Mesothelial cell of epicardium (in vitro differentiated cells): ENCODE results near the gene CPEB2. TPM values are rescaled to one million over a fixed set of nuclear protein-coding genes. Genes with fewer than 3 reads are reported as not detected.
"Not testable (repeated sequence)": the region's sequence is repeated elsewhere in the genome, so short reads cannot be mapped to it uniquely, and the experiment has no call there.

Experiments
- DNase-seq, 2 experiments: peaks; one replicate each; pipeline ENCODE4 v3.0.0; 2021; ENCODE audit warnings: low spot score in 2 of 2; ENCODE audit not compliant: unreplicated experiment in 2 of 2
- H3K27ac Mint-ChIP-seq: 2 replicates; pipeline ENCODE4 v1.8.0; 2021; ENCODE audit warnings: mixed read lengths
- H3K27me3 Mint-ChIP-seq: 2 replicates; pipeline ENCODE4 v1.8.0; 2021; ENCODE audit warnings: low read depth, mixed read lengths
- H3K36me3 Mint-ChIP-seq: 2 replicates; pipeline ENCODE4 v1.8.0; 2021; ENCODE audit warnings: mixed read lengths
- H3K4me1 Mint-ChIP-seq: 2 replicates; pipeline ENCODE4 v1.8.0; 2021; ENCODE audit warnings: mixed read lengths
- H3K4me3 Mint-ChIP-seq: 2 replicates; pipeline ENCODE4 v1.8.0; 2021; ENCODE audit warnings: mild to moderate bottlenecking, moderate library complexity, mixed read lengths
- H3K9me3 Mint-ChIP-seq: 2 replicates; pipeline ENCODE4 v1.8.0; 2021; ENCODE audit warnings: mixed read lengths
- total RNA-seq: library from RNA; stranded (reverse); gene quantifications from 3 replicates; pipeline ENCODE4 v1.2.1, GENCODE V29; 2021
- TF ChIP-seq, protein P1 (sequence below): fragments of 200-600 bp; sonication (generic); IDR thresholded peaks from one replicate; pipeline ENCODE4 v1.5.0; 2021; ENCODE audit warnings: antibody characterized with exemption; ENCODE audit not compliant: unreplicated experiment

CPEB2 gene
- total RNA-seq, 1 donor from 2014 or later: 4.1 TPM

DNA sequence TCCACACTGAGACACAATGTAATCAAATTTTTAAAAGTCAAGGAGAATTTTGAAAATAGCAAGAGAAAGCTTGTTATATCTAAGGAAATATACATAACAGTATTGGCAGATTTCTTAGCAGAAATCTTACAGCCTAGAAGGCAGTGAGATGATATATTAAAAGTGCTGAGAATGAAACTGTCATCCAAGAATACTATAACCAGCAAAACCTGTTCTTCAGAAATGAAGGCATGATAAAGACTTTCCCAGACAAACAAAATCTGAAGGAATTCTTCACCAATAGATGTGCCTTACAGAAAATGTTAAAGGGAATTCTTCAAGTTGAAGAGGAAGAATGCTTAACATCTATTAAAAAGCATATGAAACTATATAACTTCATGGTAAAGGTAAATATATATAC is 73.6 kb downstream of the CPEB2 start:
- peaks cover 43% of the 10 kb centered on the region for H3K9me3 Mint-ChIP-seq
- no peak overlapping the region for H3K4me3 Mint-ChIP-seq
- DNase-seq: no peak
- TF ChIP-seq, protein P1, sequence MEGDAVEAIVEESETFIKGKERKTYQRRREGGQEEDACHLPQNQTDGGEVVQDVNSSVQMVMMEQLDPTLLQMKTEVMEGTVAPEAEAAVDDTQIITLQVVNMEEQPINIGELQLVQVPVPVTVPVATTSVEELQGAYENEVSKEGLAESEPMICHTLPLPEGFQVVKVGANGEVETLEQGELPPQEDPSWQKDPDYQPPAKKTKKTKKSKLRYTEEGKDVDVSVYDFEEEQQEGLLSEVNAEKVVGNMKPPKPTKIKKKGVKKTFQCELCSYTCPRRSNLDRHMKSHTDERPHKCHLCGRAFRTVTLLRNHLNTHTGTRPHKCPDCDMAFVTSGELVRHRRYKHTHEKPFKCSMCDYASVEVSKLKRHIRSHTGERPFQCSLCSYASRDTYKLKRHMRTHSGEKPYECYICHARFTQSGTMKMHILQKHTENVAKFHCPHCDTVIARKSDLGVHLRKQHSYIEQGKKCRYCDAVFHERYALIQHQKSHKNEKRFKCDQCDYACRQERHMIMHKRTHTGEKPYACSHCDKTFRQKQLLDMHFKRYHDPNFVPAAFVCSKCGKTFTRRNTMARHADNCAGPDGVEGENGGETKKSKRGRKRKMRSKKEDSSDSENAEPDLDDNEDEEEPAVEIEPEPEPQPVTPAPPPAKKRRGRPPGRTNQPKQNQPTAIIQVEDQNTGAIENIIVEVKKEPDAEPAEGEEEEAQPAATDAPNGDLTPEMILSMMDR: no peak
- no peaks in the 10 kb centered on the region for H3K27me3 Mint-ChIP-seq
- H3K27ac Mint-ChIP-seq: no peak overlapping the region
- H3K36me3 Mint-ChIP-seq: no peaks in the 10 kb centered on the region
- no peaks in the 10 kb centered on the region for H3K4me1 Mint-ChIP-seq

GRCh38 chr4:15077969-15078368 is 75.7 kb downstream of the CPEB2 start:
- Mint-ChIP-seq H3K36me3 (no peaks in the 10 kb centered on the region), H3K27ac (no peak overlapping the region), H3K4me1 (no peaks in the 10 kb centered on the region), H3K27me3 (no peaks in the 10 kb centered on the region), H3K9me3 (peaks cover 43% of the 10 kb centered on the region), H3K4me3 (no peak overlapping the region)
- TF ChIP-seq, protein P1: no peak
- no peak for DNase-seq

DNA sequence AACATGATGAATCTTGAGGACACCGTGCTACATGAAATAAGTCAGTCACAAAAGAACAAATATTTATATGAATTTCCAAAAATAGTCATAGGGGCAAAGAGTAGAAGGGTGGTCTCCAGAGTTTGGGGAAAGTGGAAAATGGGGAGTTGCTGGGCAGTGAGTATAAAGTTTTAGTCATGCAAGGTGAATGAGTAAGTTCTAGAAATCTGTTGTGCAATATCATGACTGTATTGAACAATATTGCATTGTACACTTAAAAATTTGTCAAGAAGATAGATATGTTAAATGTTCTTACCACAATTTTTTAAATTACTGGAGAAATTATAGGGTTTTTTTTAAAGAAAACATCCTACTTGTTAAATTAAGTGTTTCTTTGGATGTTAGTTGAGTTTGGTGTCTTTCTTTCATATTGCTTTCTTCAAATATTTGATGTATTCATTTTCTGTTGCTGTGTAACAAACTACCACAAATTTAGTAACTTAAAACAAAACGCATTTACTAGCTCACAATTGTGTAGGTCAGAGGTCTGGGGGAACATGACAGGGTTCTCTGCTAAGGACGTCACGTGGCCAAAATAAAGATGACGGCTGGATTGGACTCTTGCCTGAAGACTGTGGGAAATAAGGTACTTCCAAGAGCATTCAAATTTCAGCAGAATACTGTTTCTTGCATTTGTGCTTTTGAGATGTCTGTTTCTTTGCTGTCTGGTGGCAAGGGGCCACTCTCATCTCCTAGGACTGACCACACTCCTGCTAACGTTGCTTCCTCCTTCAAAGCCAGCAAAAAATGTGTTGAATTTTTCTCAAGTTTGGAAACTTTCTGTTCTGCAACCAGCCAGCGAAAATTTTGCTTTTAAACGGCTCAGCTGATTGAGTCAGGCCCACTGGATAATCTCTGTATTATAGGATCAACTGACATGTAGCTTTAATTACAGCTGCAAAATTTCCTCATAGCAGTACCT is 76.7 kb downstream of the CPEB2 start:
- no peaks in the 10 kb centered on the region for H3K36me3 Mint-ChIP-seq
- peaks cover 38% of the 10 kb centered on the region for H3K9me3 Mint-ChIP-seq
- H3K27ac Mint-ChIP-seq: no peak overlapping the region
- no peak for DNase-seq
- H3K4me3 Mint-ChIP-seq: no peak overlapping the region
- H3K4me1 Mint-ChIP-seq: no peaks in the 10 kb centered on the region
- no peaks in the 10 kb centered on the region for H3K27me3 Mint-ChIP-seq
- TF ChIP-seq, protein P1: no peak

- Mint-ChIP-seq H3K4me1 (no peaks in the 10 kb centered on the region), H3K4me3 (no peak overlapping the region), H3K27ac (no peak overlapping the region), H3K27me3 (no peaks in the 10 kb centered on the region), H3K36me3 (no peaks in the 10 kb centered on the region), H3K9me3 (peaks cover 23% of the 10 kb centered on the region)
- DNase-seq: no peak
- TF ChIP-seq, protein P1: no peak
These were observed 82.5 kb downstream of the CPEB2 start for GRCh38 chr4:15084780-15085179.

- H3K27ac Mint-ChIP-seq, DNase-seq, H3K36me3 Mint-ChIP-seq, H3K27me3 Mint-ChIP-seq, H3K4me1 Mint-ChIP-seq, H3K4me3 Mint-ChIP-seq: not testable (repeated sequence)
- peaks cover 31% of the 10 kb centered on the region for H3K9me3 Mint-ChIP-seq
These were observed 83.5 kb downstream of the CPEB2 start for GRCh38 chr4:15085762-15086161.

DNA sequence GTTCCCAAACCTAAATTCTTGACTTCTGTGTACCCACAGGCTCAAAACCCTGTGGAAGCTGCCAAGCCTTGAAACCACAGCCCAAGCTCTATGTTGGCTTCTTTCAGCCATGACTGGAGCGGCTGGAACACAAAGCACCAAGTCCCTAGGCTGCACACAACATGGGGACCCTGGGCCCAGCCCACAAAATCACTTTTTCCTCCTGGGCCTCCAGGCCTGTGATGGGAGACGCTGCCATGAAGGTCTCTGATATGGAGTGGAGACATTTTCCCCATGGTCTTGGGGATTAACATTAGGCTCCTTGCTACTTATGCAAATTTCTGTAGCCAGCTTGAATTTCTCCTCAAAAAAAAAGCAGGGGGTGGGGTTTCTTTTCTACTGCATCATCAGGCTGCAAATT is 84.0 kb downstream of the CPEB2 start:
- not testable (repeated sequence) for DNase-seq, H3K27me3 Mint-ChIP-seq, H3K4me1 Mint-ChIP-seq, H3K4me3 Mint-ChIP-seq, H3K27ac Mint-ChIP-seq, H3K36me3 Mint-ChIP-seq
- H3K9me3 Mint-ChIP-seq: peaks cover 34% of the 10 kb centered on the region
